Skeletal muscle tissue (tissue), 4 donors: Measurements from ENCODE around the gene KCNAB3. TPM values are rescaled to one million over a fixed set of nuclear protein-coding genes. Genes with fewer than 3 reads are reported as not detected.
A peak's percentile ranks its signal among the peaks of the same experiment; 100 is the strongest.

Source experiments
- H3K27ac ChIP-seq: one replicate; pipeline ENCODE4 v1.7.0; 2013; ENCODE audit warnings: mild to moderate bottlenecking, low read depth, low read length, inconsistent platforms
- H3K27me3 ChIP-seq, 3 donors: one replicate each; pipeline ENCODE4 v1.7.0; 2013; ENCODE audit warnings: low read length in 3 of 3; ENCODE audit not compliant: control insufficient read depth in 3 of 3, insufficient read depth in 3 of 3
- H3K36me3 ChIP-seq, 3 donors: one replicate each; pipeline ENCODE4 v1.7.0; 2013; ENCODE audit warnings: low read length in 3 of 3; ENCODE audit not compliant: control insufficient read depth in 3 of 3, insufficient read depth in 3 of 3
- H3K4me1 ChIP-seq, 3 donors: one replicate each; pipeline ENCODE4 v1.7.0; 2013; ENCODE audit warnings: low read length in 3 of 3, mild to moderate bottlenecking in 3 of 3; ENCODE audit not compliant: control insufficient read depth in 3 of 3, insufficient read depth in 3 of 3
- H3K4me3 ChIP-seq, 3 donors: one replicate each; pipeline ENCODE4 v1.7.0; 2013; ENCODE audit warnings: low read length in 3 of 3
- H3K9ac ChIP-seq, 3 donors: one replicate each; pipeline ENCODE4 v1.7.0; 2013; ENCODE audit warnings: low read length in 3 of 3, mild to moderate bottlenecking in 3 of 3, moderate library complexity in 2 of 3, low read depth in 1 of 3
- H3K9me3 ChIP-seq, 3 donors: one replicate each; pipeline ENCODE4 v1.7.0; 2013; ENCODE audit warnings: low read length in 3 of 3; ENCODE audit not compliant: control insufficient read depth in 3 of 3
- total RNA-seq: library from RNA; depleted of rRNA; stranded (reverse); fragments of >200 nt; gene quantifications from one replicate; pipeline ENCODE4 v1.2.3, GENCODE V29; 2014
- donor health status: Osteomylitis.

KCNAB3 gene
- total RNA-seq, 1 donor from 2014 or later: 0.52 TPM

GRCh38 chr17:7883781-7884386, 45.8 kb downstream of the KCNAB3 start:
- H3K9ac ChIP-seq: no peak overlapping the region
- H3K4me1 ChIP-seq: peaks cover 33 to 35% (median 33%) of the 10 kb centered on the region in 3 donors
- no peaks in the 10 kb centered on the region for H3K9me3 ChIP-seq
- peaks cover 0 to 3% (median 0%) of the 10 kb centered on the region in 3 donors for H3K36me3 ChIP-seq
- H3K27me3 ChIP-seq: peaks cover 0 to 41% (median 25%) of the 10 kb centered on the region in 3 donors
- H3K27ac ChIP-seq: no peak overlapping the region
- H3K4me3 ChIP-seq: peak overlapping the region in 1 of 3 donors; percentile 14

GRCh38 chr17:7882629-7883028, 47.0 kb downstream of the KCNAB3 start:
- H3K9me3 ChIP-seq: no peaks in the 10 kb centered on the region
- H3K4me1 ChIP-seq: peaks cover 21 to 22% (median 21%) of the 10 kb centered on the region in 3 donors
- H3K9ac ChIP-seq: no peak overlapping the region
- no peak overlapping the region for H3K27ac ChIP-seq
- H3K36me3 ChIP-seq: peaks cover 0 to 3% (median 0%) of the 10 kb centered on the region in 3 donors
- no peak overlapping the region for H3K4me3 ChIP-seq
- peaks cover 0 to 31% (median 25%) of the 10 kb centered on the region in 3 donors for H3K27me3 ChIP-seq

- Histone ChIP-seq H3K9ac (no peak overlapping the region), H3K27me3 (peaks cover 0 to 28% (median 25%) of the 10 kb centered on the region in 3 donors), H3K4me1 (peaks cover 16% of the 10 kb centered on the region in 3 donors), H3K36me3 (peaks cover 0 to 3% (median 0%) of the 10 kb centered on the region in 3 donors), H3K9me3 (no peaks in the 10 kb centered on the region), H3K4me3 (no peak overlapping the region), H3K27ac (no peak overlapping the region)
These were observed 47.6 kb downstream of the KCNAB3 start for GRCh38 chr17:7882068-7882467.

- H3K36me3 ChIP-seq: peaks cover 0 to 3% (median 0%) of the 10 kb centered on the region in 3 donors
- H3K27ac ChIP-seq: no peak overlapping the region
- no peak overlapping the region for H3K4me3 ChIP-seq
- no peak overlapping the region for H3K9ac ChIP-seq
- H3K9me3 ChIP-seq: no peaks in the 10 kb centered on the region
- peaks cover 0 to 25% (median 22%) of the 10 kb centered on the region in 3 donors for H3K27me3 ChIP-seq
- peaks cover 10% of the 10 kb centered on the region in 3 donors for H3K4me1 ChIP-seq
These were observed 48.2 kb downstream of the KCNAB3 start for GRCh38 chr17:7881276-7882054.

GRCh38 chr17:7880076-7880868, 49.4 kb downstream of the KCNAB3 start:
- Histone ChIP-seq H3K27me3 (peaks cover 0 to 16% (median 11%) of the 10 kb centered on the region in 3 donors), H3K36me3 (peaks cover 0 to 3% (median 0%) of the 10 kb centered on the region in 3 donors), H3K4me1 (no peaks in the 10 kb centered on the region), H3K9me3 (no peaks in the 10 kb centered on the region), H3K4me3 (no peak overlapping the region), H3K27ac (no peak overlapping the region), H3K9ac (no peak overlapping the region)

- Histone ChIP-seq H3K27me3 (peaks cover 0 to 16% (median 11%) of the 10 kb centered on the region in 3 donors), H3K4me1 (no peaks in the 10 kb centered on the region), H3K4me3 (no peak overlapping the region), H3K27ac (no peak overlapping the region), H3K36me3 (peaks cover 0 to 3% (median 0%) of the 10 kb centered on the region in 3 donors), H3K9ac (no peak overlapping the region), H3K9me3 (no peaks in the 10 kb centered on the region)
These were observed 51.4 kb downstream of the KCNAB3 start for GRCh38 chr17:7878234-7878633.

GRCh38 chr17:7875804-7876370, 53.8 kb downstream of the KCNAB3 start:
- no peaks in the 10 kb centered on the region for H3K9me3 ChIP-seq
- no peak overlapping the region for H3K27ac ChIP-seq
- no peak overlapping the region for H3K9ac ChIP-seq
- H3K4me3 ChIP-seq: no peak overlapping the region
- H3K27me3 ChIP-seq: peaks cover 0 to 9% (median 0%) of the 10 kb centered on the region in 3 donors
- H3K36me3 ChIP-seq: peaks cover 0 to 4% (median 0%) of the 10 kb centered on the region in 3 donors
- H3K4me1 ChIP-seq: no peaks in the 10 kb centered on the region

GRCh38 chr17:7873051-7873450, 56.6 kb downstream of the KCNAB3 start:
- Histone ChIP-seq H3K4me1 (no peaks in the 10 kb centered on the region), H3K27ac (no peak overlapping the region), H3K9ac (no peak overlapping the region)

More at GRCh38 chr17:7873051-7873450, 56.6 kb downstream of the KCNAB3 start:
- no peak overlapping the region for H3K4me3 ChIP-seq
- H3K9me3 ChIP-seq: no peaks in the 10 kb centered on the region
- H3K36me3 ChIP-seq: peaks cover 0 to 2% (median 0%) of the 10 kb centered on the region in 3 donors
- no peaks in the 10 kb centered on the region for H3K27me3 ChIP-seq
